H54 (cell line): ENCODE measurements around the gene RUFY1.
"Not testable (repeated sequence)": the region's sequence is repeated elsewhere in the genome, so short reads cannot be mapped to it uniquely, and the experiment has no call there.

Experiments used
- DNase-seq: peaks from one replicate; pipeline ENCODE4 v3.0.0; 2011; ENCODE audit warnings: low spot score, mixed read lengths; ENCODE audit not compliant: insufficient read length
- FAIRE-seq: peaks from 3 replicates; lab custom pipeline; 2011; peaks lifted over from hg19 to GRCh38; lab: Jason Lieb, UNC
- POLR2A ChIP-seq: IDR thresholded peaks from 2 replicates; pipeline ENCODE4 v1.6.1; 2011; ENCODE audit warnings: low read depth, mild to moderate bottlenecking, low read length

The RUFY1 gene

DNA sequence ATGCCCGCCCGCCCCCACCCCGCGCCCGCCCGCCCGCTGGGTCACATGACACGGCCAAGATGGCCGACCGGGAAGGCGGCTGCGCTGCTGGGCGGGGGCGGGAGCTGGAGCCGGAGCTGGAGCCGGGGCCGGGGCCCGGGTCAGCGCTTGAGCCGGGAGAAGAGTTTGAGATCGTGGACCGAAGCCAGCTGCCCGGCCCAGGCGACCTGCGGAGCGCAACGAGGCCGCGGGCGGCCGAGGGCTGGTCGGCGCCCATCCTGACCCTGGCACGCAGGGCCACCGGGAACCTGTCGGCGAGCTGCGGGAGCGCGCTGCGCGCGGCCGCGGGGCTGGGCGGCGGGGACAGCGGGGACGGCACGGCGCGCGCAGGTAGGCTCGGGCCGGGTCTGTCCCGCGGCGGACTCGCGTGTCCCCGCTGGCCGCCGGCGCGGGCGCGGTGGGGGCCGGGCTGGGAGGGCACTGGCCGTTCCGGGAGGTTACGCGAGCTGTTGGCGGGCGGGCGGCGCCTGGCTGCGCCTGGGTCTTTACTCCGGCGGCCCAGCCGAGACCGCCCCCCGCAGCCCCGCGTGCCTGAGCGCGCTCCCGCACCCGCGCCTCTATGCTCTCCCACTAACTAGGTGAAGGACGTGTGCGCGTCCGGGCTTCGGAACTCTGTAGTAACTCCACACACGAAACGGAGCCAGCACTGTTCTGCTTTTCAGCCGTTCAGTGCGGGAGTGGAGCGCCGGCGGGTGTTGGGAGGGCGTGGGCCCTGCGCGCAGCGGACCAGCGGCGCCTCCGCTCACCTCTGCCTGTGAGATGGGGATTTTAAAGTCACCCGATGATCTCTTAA lies at the start of gene RUFY1:
Gene RUFY1, plus strand, starts transcription at position 44 of the 832 bp plus-strand sequence. Its CDS starts 16 bp downstream, at position 60.
- peak; percentile 84 for DNase-seq
- TF ChIP-seq POLR2A: peak; percentile 77; the same call in 1 of the 2 replicates
- FAIRE-seq: no peak

- DNase-seq, FAIRE-seq: not testable (repeated sequence)
Measured at GRCh38 chr5:179501997-179502396, 48.4 kb upstream of the RUFY1 start.

GRCh38 chr5:179502420-179502819 lies 47.9 kb upstream of the RUFY1 start:
- DNase-seq, FAIRE-seq: not testable (repeated sequence)

DNA sequence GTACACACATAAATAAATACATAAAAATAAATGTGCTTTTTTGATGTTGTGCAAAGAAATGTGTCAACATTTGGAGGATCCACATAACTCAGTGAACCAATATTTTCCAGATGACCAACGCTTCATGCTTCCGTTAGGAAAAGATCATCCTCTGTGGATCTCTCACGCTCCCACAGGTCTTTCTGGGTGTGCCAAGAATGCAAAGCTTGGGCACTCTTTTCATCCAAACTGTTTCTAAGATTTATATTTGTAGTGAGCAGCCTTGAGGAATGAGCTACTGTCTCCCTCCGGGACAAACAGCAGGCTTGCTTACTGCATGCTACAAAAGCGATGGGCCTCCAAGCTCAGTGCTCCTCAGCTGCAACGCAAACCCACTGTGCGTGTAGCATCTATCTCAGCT lies 46.2 kb upstream of the RUFY1 start:
- no peak for TF ChIP-seq POLR2A
- no peak for FAIRE-seq
- DNase-seq: no peak

DNA sequence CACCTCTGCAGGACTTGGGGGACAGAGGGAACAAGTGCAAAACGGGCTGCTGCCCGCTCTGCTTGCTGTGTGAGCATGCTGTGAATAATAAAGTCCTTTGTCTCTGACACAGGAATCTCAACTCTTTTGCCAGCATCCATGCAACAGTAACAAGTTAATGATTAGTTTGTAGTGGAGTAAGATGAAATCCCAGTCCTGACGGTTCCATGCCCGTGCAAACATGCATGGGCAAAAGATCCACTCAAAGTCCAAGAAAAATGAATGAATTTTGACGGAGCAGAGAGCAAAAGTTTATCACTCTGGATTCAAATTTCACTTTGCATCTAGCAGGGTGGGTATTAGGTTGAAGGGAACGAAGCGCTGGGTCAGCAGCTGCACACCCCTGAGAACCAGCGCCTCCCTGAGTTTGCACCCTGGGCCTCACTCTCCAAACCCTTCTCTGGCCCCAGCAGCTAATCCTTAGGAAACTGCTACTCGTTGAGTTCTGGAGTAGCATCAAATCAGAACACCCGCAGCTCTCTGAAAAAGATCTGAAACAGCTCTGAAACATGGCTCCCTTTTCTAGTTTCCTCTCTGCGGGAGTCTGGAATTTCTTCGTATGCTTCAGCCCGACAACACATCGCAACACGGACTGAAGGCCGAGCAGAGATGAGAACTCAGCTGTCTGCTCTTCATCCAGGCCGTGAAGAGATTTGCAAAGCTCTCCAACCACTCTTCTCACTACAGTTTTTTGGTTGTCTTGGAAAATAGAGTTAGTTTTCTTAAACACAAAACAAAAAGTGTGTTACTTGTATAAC lies 45.6 kb upstream of the RUFY1 start:
- DNase-seq (no peak), FAIRE-seq (no peak)
- TF ChIP-seq POLR2A: no peak

- FAIRE-seq (no peak), DNase-seq (no peak)
- no peak for TF ChIP-seq POLR2A
Measured at GRCh38 chr5:179505636-179506261, 44.6 kb upstream of the RUFY1 start.

GRCh38 chr5:179509239-179509638 lies 41.1 kb upstream of the RUFY1 start:
- FAIRE-seq: no peak
- no peak for TF ChIP-seq POLR2A
- no peak for DNase-seq

GRCh38 chr5:179509845-179510244 lies 40.5 kb upstream of the RUFY1 start:
- DNase-seq (no peak), FAIRE-seq (no peak)
- no peak for TF ChIP-seq POLR2A

DNA sequence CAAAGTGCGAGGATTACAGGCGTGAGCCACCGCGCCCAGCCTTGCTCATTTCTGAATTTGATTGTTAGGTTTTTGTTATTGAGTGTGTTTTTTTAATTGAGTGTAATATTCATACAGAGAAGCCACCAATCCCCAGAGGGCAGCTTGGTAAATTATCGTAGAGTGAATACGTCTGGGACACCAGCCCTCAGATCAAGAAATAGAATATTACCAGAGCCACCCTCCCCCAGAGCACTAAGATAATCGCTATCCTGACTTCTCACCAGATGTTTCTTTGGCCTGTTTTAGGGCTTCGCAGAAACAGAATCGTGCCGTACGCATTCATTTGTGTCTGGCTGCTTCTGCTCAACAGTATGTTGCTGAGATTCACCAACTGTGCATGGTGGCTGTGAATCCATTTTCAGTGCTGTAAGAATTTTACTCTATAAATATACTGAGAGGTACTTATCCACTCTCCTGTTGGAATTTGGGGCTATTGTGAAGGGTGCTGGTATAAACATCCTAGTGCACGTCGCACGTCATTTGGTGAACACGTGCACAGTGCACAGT lies 37.8 kb upstream of the RUFY1 start:
- DNase-seq: no peak
- no peak for TF ChIP-seq POLR2A
- FAIRE-seq: no peak

- DNase-seq, FAIRE-seq: not testable (repeated sequence)
Measured at GRCh38 chr5:179515501-179515900, 34.9 kb upstream of the RUFY1 start.

- DNase-seq: no peak
- no peak for FAIRE-seq
- TF ChIP-seq POLR2A: no peak
Measured at GRCh38 chr5:179516221-179516620, 34.1 kb upstream of the RUFY1 start.

DNA sequence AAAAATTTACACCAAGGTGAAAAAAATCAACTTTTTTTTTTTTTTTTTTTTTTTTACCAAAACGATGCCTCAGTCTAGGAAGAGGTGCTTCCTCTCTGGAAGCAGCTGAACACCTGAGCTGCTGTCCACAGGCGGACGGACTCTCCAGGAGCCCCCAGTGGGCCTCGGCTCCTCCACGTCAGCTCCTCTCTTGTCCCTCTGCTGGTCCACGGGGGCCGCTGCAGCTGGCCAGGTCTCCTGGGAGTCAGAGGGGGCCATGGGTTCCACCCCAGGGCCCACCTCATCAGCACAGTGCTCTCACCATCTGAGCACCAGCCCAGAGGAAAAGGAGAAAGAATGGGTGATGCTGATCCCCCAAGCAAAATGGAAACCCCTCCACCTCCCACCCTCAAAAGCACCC lies 32.6 kb upstream of the RUFY1 start:
- FAIRE-seq, DNase-seq: not testable (repeated sequence)

DNA sequence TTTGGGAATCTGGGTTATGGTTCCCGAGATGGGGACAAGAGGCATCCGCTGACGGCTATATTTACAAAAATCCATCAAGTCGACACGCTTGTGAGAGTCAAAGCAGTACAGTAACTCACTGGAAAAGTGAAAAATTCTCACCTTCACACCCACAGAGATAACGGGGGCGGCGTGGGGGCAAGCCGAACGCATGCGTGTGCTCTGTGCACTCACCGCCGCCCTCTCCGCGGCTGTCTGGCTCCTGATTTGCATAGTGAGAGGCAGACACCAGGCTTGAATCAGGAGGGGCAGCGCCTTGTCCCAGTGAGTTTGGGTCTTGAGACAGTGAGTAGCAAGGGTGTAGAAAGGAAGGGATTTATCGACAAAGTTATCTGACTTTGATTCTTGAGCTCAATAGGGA lies 32.0 kb upstream of the RUFY1 start:
- FAIRE-seq, DNase-seq: not testable (repeated sequence)

DNA sequence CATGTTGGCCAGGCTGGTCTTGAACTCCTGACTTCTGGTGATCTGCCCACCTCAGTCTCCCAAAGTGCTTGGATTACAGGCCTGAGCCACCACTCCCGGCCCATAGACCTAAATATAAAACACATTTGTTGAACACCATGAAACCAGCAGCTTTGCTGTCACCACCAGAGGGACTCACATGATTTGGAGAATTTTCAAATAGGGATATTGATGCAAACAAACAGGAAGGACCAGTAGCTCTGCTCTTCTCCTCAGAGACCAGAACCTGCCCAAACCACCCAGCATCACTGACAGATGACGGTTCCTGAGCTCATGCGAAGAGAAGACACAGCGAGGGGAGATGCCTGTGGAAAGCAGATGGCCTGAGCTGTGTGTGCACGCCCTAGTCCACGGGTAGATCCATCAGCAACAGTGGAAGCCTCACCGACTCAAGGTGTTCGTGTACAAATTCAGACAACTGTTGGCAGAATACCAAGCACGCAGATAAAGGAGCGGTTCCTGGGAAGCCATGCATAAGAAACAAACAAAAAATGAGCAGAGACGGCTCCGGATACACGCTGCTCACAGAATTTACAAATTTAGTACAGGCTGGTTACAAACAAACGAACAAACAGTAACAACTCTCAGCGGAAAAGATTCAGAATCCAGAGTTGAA lies 30.8 kb upstream of the RUFY1 start:
- DNase-seq, FAIRE-seq: not testable (repeated sequence)

- not testable (repeated sequence) for DNase-seq, FAIRE-seq
Measured at GRCh38 chr5:179522107-179522506, 28.2 kb upstream of the RUFY1 start.
